Neural cell (in vitro differentiated cells): ENCODE data around the gene AMFR. TPM values are rescaled to one million over a fixed set of nuclear protein-coding genes. Genes with fewer than 3 reads are reported as not detected.

ENCODE experiments used
- H2AFZ ChIP-seq: fragments of 200-600, 300-800 bp; sonication (generic), shearing (Covaris generic); 2 replicates; pipeline ENCODE4 v1.6.0; 2014; ENCODE audit warnings: low read depth, mild to moderate bottlenecking, antibody characterized with exemption, low read length, moderate library complexity
- H3F3A ChIP-seq: fragments of 200-600 bp; shearing (Covaris generic); 2 replicates; pipeline ENCODE4 v1.6.1; 2016; ENCODE audit warnings: mild to moderate bottlenecking, moderate library complexity, mixed read lengths, antibody characterized with exemption, low read length; ENCODE audit not compliant: insufficient read depth, poor library complexity, severe bottlenecking
- H3K27ac ChIP-seq: fragments of 200-600, 300-800 bp; sonication (generic), shearing (Covaris generic); 2 replicates; pipeline ENCODE4 v1.5.1; 2014; ENCODE audit warnings: mild to moderate bottlenecking, low read length, moderate library complexity
- H3K27me3 ChIP-seq: fragments of 300-800, 200-600 bp; sonication (generic), shearing (Covaris generic); 2 replicates; pipeline ENCODE4 v1.6.0; 2014; ENCODE audit warnings: mild to moderate bottlenecking, low read depth, low read length, moderate library complexity; ENCODE audit not compliant: insufficient read depth
- H3K36me3 ChIP-seq: fragments of 300-800, 200-600 bp; sonication (generic), shearing (Covaris generic); 2 replicates; pipeline ENCODE4 v1.5.1; 2014; ENCODE audit warnings: mild to moderate bottlenecking, antibody characterized with exemption, low read length, moderate library complexity; ENCODE audit not compliant: insufficient read depth
- H3K4me2 ChIP-seq: fragments of 300-800, 200-600 bp; sonication (generic), shearing (Covaris generic); 2 replicates; pipeline ENCODE4 v1.6.0; 2014; ENCODE audit warnings: mild to moderate bottlenecking, low read length
- H3K4me3 ChIP-seq: fragments of 300-800, 200-600 bp; sonication (generic), shearing (Covaris generic); 2 replicates; pipeline ENCODE4 v1.5.1; 2014; ENCODE audit warnings: mild to moderate bottlenecking, low read length, moderate library complexity
- H3K79me2 ChIP-seq: fragments of 200-600 bp; shearing (Covaris generic); replicated peaks from 2 replicates; pipeline ENCODE4 v1.6.0; 2014; ENCODE audit warnings: mild to moderate bottlenecking, low read length, moderate library complexity; ENCODE audit not compliant: insufficient read depth
- H3K9ac ChIP-seq: fragments of 300-800, 200-600 bp; sonication (generic), shearing (Covaris generic); 2 replicates; pipeline ENCODE4 v1.6.1; 2016; ENCODE audit warnings: mild to moderate bottlenecking, low read length, mixed read lengths
- H3K9me2 ChIP-seq: fragments of 200-600 bp; shearing (Covaris generic); 2 replicates; pipeline ENCODE4 v1.6.1; 2016; ENCODE audit warnings: mild to moderate bottlenecking, low read length, mixed read lengths; ENCODE audit not compliant: insufficient read depth
- H3K9me3 ChIP-seq: fragments of 200-600, 300-800 bp; sonication (generic), shearing (Covaris generic); 2 replicates; pipeline ENCODE4 v1.6.1; 2016; ENCODE audit warnings: mild to moderate bottlenecking, mixed run types, low read length, moderate library complexity, mixed read lengths
- H4K20me1 ChIP-seq: fragments of 200-600 bp; shearing (Covaris generic); 2 replicates; pipeline ENCODE4 v1.6.1; 2016; ENCODE audit warnings: mild to moderate bottlenecking, mixed run types; ENCODE audit not compliant: insufficient read depth
- CTCF ChIP-seq: fragments of 450-650 bp; IDR thresholded peaks from 2 replicates; pipeline ENCODE4 v1.5.1; 2014; ENCODE audit warnings: antibody characterized with exemption, mild to moderate bottlenecking, moderate library complexity; ENCODE audit not compliant: poor library complexity, severe bottlenecking
- EP300 ChIP-seq: fragments of 450-650 bp; conservative IDR thresholded peaks from 2 replicates; pipeline ENCODE4 v1.6.1; 2014; ENCODE audit warnings: antibody characterized with exemption, mild to moderate bottlenecking, moderate library complexity; ENCODE audit not compliant: poor library complexity, severe bottlenecking
- EZH2 ChIP-seq: fragments of 200-600, 300-800 bp; shearing (Covaris generic), sonication (generic); IDR thresholded peaks from 2 replicates; pipeline ENCODE4 v1.6.1; 2014; ENCODE audit warnings: antibody characterized with exemption, low read length, borderline replicate concordance, mild to moderate bottlenecking; ENCODE audit not compliant: insufficient read depth, poor library complexity, severe bottlenecking
- MXI1 ChIP-seq: fragments of 450-650 bp; conservative IDR thresholded peaks from 2 replicates; pipeline ENCODE4 v1.6.1; 2014; ENCODE audit warnings: antibody characterized with exemption, mild to moderate bottlenecking; ENCODE audit not compliant: poor library complexity, severe bottlenecking
- POLR2AphosphoS5 ChIP-seq: IDR thresholded peaks from 2 replicates; pipeline ENCODE4 v1.6.1; 2012
- RAD21 ChIP-seq: fragments of 450-650 bp; conservative IDR thresholded peaks from 2 replicates; pipeline ENCODE4 v1.6.1; 2014; ENCODE audit warnings: antibody characterized with exemption, mild to moderate bottlenecking, moderate library complexity
- SMC3 ChIP-seq: fragments of 450-650 bp; conservative IDR thresholded peaks from 2 replicates; pipeline ENCODE4 v1.6.1; 2014; ENCODE audit warnings: antibody characterized with exemption, mild to moderate bottlenecking, moderate library complexity; ENCODE audit not compliant: poor library complexity
- TAF1 ChIP-seq: IDR thresholded peaks from 2 replicates; pipeline ENCODE4 v1.6.1; 2012; ENCODE audit warnings: low read depth
- polyA plus RNA-seq: library from polyadenylated mRNA; depleted of rRNA; stranded (reverse); fragments of >200 nt; gene quantifications from 2 replicates; pipeline ENCODE4 v1.2.3, GENCODE V29; 2014
- TF ChIP-seq, protein P1 (sequence below): IDR thresholded peaks from 2 replicates; pipeline ENCODE4 v1.6.1; 2012; ENCODE audit warnings: borderline replicate concordance

The AMFR gene
- polyA plus RNA-seq, 1 donor from 2014 or later = 101 TPM

- Histone ChIP-seq H3K9ac (no peak overlapping the region), H3K79me2 (peaks cover 56% of the 10 kb centered on the region), H3K27ac (no peak overlapping the region), H4K20me1 (peaks cover 5% of the 10 kb centered on the region), H3K9me2 (no peaks in the 10 kb centered on the region), H3K9me3 (no peaks in the 10 kb centered on the region), H3K36me3 (no peaks in the 10 kb centered on the region), H3K4me2 (no peak overlapping the region), H3K27me3 (no peaks in the 10 kb centered on the region), H2AFZ (no peak overlapping the region), H3F3A (no peaks in the 10 kb centered on the region), H3K4me3 (no peak overlapping the region)
- TF ChIP-seq SMC3 = no peak
- TF ChIP-seq EP300 = no peak
- TF ChIP-seq RAD21 = no peak
- no peak for TF ChIP-seq MXI1
Measured at GRCh38 chr16:56419740-56420548, 5.4 kb downstream of the AMFR start.

DNA sequence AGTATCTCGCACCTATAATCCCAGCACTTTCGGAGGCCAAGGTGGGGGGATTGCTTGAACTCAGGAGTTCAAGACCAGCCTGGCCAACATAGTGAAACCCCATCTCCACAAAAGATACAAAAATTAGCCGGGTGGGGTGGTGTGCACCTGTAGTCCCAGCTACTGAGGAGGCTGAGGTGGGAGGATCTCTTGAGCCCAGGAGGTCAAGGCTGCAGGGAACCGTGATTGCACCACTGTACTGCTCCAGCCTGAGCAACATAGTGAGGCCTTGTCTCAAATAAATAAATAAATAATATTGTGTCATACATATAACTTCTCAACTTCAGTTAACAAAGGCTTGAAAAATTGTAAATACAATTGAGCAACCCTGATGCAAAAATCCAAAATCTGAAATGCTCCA, 8.2 kb downstream of the AMFR start:
- TF ChIP-seq POLR2AphosphoS5 (no peak), SMC3 (no peak), EP300 (no peak), MXI1 (no peak), EZH2 (no peak), CTCF (no peak), RAD21 (no peak), TAF1 (no peak)
- TF ChIP-seq, protein P1, sequence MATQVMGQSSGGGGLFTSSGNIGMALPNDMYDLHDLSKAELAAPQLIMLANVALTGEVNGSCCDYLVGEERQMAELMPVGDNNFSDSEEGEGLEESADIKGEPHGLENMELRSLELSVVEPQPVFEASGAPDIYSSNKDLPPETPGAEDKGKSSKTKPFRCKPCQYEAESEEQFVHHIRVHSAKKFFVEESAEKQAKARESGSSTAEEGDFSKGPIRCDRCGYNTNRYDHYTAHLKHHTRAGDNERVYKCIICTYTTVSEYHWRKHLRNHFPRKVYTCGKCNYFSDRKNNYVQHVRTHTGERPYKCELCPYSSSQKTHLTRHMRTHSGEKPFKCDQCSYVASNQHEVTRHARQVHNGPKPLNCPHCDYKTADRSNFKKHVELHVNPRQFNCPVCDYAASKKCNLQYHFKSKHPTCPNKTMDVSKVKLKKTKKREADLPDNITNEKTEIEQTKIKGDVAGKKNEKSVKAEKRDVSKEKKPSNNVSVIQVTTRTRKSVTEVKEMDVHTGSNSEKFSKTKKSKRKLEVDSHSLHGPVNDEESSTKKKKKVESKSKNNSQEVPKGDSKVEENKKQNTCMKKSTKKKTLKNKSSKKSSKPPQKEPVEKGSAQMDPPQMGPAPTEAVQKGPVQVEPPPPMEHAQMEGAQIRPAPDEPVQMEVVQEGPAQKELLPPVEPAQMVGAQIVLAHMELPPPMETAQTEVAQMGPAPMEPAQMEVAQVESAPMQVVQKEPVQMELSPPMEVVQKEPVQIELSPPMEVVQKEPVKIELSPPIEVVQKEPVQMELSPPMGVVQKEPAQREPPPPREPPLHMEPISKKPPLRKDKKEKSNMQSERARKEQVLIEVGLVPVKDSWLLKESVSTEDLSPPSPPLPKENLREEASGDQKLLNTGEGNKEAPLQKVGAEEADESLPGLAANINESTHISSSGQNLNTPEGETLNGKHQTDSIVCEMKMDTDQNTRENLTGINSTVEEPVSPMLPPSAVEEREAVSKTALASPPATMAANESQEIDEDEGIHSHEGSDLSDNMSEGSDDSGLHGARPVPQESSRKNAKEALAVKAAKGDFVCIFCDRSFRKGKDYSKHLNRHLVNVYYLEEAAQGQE = no peak
- H3K9ac ChIP-seq = no peak overlapping the region
- peaks cover 45% of the 10 kb centered on the region for H3K79me2 ChIP-seq
- H2AFZ ChIP-seq = no peak overlapping the region
- H3K4me2 ChIP-seq = no peak overlapping the region
- H3K4me3 ChIP-seq = no peak overlapping the region
- H3K27me3 ChIP-seq = no peaks in the 10 kb centered on the region
- H3K27ac ChIP-seq = no peak overlapping the region
- H3K36me3 ChIP-seq = peaks cover under 1% of the 10 kb centered on the region
- no peaks in the 10 kb centered on the region for H4K20me1 ChIP-seq
- H3K9me2 ChIP-seq = no peaks in the 10 kb centered on the region
- no peaks in the 10 kb centered on the region for H3K9me3 ChIP-seq
- no peaks in the 10 kb centered on the region for H3F3A ChIP-seq
